Endodermal cell (in vitro differentiated cells): ENCODE data around the gene CCND2. TPM values are rescaled to one million over a fixed set of nuclear protein-coding genes. Genes with fewer than 3 reads are reported as not detected.

Experiments
- DNase-seq: peaks from one replicate; pipeline ENCODE4 v3.0.0-alpha.2; 2017
- H3K27ac ChIP-seq: 2 replicates; pipeline ENCODE4 v1.5.1; 2013; ENCODE audit warnings: mild to moderate bottlenecking, low read depth, low read length, moderate library complexity
- H3K27me3 ChIP-seq: 2 replicates; pipeline ENCODE4 v1.6.1; 2013; ENCODE audit warnings: mild to moderate bottlenecking, low read length, moderate library complexity; ENCODE audit not compliant: insufficient read depth, control insufficient read depth, poor library complexity, severe bottlenecking
- H3K36me3 ChIP-seq: 2 replicates; pipeline ENCODE4 v1.7.0; 2013; ENCODE audit warnings: mild to moderate bottlenecking, low read length, moderate library complexity; ENCODE audit not compliant: control insufficient read depth, insufficient read depth
- H3K4me1 ChIP-seq: one replicate; pipeline ENCODE4 v1.7.0; 2013; ENCODE audit warnings: low read length; ENCODE audit not compliant: control insufficient read depth, insufficient read depth
- H3K4me3 ChIP-seq: 2 replicates; pipeline ENCODE4 v1.5.1; 2013; ENCODE audit warnings: mild to moderate bottlenecking, low read length, moderate library complexity
- H3K9ac ChIP-seq: 2 replicates; pipeline ENCODE4 v1.6.1; 2013; ENCODE audit warnings: mild to moderate bottlenecking, low read length, moderate library complexity; ENCODE audit not compliant: poor library complexity, severe bottlenecking; ENCODE audit errors: extremely low read depth
- H3K9me3 ChIP-seq: 2 replicates; pipeline ENCODE4 v1.6.1; 2013; ENCODE audit warnings: mild to moderate bottlenecking, low read length, moderate library complexity; ENCODE audit not compliant: control insufficient read depth
- H3K27ac Mint-ChIP-seq: 2 replicates; pipeline ENCODE4 v1.8.0; 2020; ENCODE audit warnings: mixed read lengths
- H3K27me3 Mint-ChIP-seq: 2 replicates; pipeline ENCODE4 v1.8.0; 2021; ENCODE audit warnings: mild to moderate bottlenecking, mixed read lengths; ENCODE audit not compliant: insufficient read depth
- H3K36me3 Mint-ChIP-seq: 2 replicates; pipeline ENCODE4 v1.8.0; 2020; ENCODE audit warnings: low read depth, mixed read lengths
- H3K4me1 Mint-ChIP-seq: 2 replicates; pipeline ENCODE4 v1.8.0; 2020; ENCODE audit warnings: mixed read lengths
- H3K4me3 Mint-ChIP-seq: 2 replicates; pipeline ENCODE4 v1.8.0; 2020; ENCODE audit warnings: mild to moderate bottlenecking, moderate library complexity, mixed read lengths
- H3K9me3 Mint-ChIP-seq: 2 replicates; pipeline ENCODE4 v1.8.0; 2020; ENCODE audit warnings: mild to moderate bottlenecking, mixed read lengths
- WGBS, 2 experiments: methylation state at CpG; one replicate each; pipeline versions ENCODE4 v1.1.5 to v1.1.7; 2013; ENCODE audit warnings: missing lambda C conversion rate in 2 of 2, mixed read lengths in 1 of 2; ENCODE audit not compliant: insufficient coverage in 1 of 2, insufficient read length in 1 of 2; 5-methylcytosine and 5-hydroxymethylcytosine counted together
- total RNA-seq, 2 donors: library from RNA; stranded (reverse); fragmentation: NEBNext Ultra II Directional in 1 of 2; extraction: Animal tissue kit (Norgen Biotek cat#: 25700) in 1 of 2; gene quantifications; 2 replicates in 1 of 2; 3 replicates in 1 of 2; pipeline ENCODE4 v1.2.1, GENCODE V29; 2021
- TF ChIP-seq, protein P1 (sequence below): fragments of 200-600 bp; sonication (generic); conservative IDR thresholded peaks from 2 replicates; pipeline ENCODE4 v1.5.0; 2021; ENCODE audit warnings: antibody characterized with exemption, mild to moderate bottlenecking

CCND2 gene
- total RNA-seq, 2 donors from 2014 or later: 286 to 362 TPM

DNA sequence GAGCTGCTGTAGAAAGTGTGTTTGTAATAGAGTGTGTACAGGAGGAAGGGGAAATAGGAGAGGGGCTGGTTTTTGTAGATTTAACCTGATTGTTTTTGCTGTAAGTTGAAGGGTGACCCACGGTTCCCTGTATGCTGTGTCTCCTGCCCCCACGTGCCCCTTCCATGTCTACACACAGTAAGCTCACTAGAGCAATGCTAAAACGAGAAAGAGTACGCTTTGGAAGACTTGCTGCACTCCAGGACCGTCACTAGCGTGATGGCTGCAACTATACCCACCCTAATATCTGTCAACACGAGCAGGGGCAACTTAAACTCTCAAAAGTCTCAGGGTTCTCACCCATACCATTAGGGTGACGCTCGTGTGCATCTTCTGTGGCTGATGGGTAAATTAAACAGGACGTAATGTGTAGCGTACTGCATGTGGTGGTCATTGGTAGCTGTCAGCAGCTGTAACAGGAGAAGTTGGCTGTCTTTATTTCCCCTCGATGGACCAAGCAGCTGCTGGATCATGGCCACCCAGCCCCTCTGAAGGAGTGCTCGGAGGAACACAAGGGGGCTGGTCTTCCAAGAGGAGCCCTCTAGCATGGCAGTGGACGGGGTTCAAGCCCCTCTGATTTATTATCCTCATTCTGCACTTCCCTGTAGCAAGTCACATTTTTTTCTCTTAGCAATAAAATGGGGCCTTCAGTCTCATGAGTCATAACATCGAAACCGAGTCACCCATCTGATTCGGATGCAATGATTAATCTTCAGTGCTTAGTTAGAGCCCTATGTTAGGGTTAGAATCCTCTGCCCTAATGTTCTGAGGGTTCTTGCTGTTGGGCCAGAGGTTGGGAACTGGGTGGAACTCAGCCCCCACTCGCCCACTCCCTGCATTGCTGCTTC, 14.0 kb downstream of the CCND2 start:
- Mint-ChIP-seq H3K27ac (no peak overlapping the region), H3K4me3 (no peak overlapping the region)
- 92 to 94% methylated on average over 9 to 18 of the region's 18 CpGs for WGBS, 2 experiments

DNA sequence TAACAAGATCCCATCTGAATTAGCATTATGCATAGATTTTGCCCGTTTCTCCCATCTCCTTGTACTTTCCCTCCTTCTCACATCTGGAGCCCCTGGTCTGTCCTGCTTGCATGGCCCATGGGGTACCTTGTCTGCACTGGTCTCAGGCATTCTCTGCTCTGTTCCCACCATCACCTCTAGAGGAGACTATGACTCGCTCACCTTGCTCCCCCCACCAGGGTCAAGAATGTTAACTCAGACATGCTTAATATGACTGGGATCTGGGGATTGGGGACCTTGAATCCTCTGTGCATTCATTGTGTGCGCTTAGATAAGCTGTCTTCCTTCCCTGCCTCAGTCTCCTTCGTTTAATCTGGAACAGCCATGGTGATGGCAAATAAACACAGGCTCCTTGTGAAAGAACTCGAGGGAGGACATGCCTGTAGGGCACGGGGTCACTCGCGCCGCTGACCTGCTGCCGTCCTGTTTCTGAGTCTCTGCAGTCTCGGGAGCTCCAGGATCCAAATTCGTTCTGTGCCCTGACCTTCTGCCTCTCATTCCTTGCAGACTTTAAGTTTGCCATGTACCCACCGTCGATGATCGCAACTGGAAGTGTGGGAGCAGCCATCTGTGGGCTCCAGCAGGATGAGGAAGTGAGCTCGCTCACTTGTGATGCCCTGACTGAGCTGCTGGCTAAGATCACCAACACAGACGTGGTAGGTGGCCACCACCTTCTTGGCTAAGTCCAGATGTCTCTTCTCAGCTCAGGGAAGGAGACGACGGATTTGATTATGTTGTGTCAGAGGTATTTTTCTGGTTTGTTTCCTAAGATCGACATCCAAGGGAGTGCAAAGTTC, 15.0 kb downstream of the CCND2 start:
- TF ChIP-seq, protein P1, sequence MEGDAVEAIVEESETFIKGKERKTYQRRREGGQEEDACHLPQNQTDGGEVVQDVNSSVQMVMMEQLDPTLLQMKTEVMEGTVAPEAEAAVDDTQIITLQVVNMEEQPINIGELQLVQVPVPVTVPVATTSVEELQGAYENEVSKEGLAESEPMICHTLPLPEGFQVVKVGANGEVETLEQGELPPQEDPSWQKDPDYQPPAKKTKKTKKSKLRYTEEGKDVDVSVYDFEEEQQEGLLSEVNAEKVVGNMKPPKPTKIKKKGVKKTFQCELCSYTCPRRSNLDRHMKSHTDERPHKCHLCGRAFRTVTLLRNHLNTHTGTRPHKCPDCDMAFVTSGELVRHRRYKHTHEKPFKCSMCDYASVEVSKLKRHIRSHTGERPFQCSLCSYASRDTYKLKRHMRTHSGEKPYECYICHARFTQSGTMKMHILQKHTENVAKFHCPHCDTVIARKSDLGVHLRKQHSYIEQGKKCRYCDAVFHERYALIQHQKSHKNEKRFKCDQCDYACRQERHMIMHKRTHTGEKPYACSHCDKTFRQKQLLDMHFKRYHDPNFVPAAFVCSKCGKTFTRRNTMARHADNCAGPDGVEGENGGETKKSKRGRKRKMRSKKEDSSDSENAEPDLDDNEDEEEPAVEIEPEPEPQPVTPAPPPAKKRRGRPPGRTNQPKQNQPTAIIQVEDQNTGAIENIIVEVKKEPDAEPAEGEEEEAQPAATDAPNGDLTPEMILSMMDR: no peak
- Histone ChIP-seq H3K9ac (no peak overlapping the region), H3K36me3 (peaks cover 59% of the 10 kb centered on the region), H3K9me3 (no peaks in the 10 kb centered on the region), H3K27me3 (no peaks in the 10 kb centered on the region), H3K4me1 (no peaks in the 10 kb centered on the region), H3K4me3 (no peak overlapping the region), H3K27ac (peak overlapping the region; percentile 83)
- Mint-ChIP-seq H3K4me1 (peaks cover 11% of the 10 kb centered on the region), H3K9me3 (no peaks in the 10 kb centered on the region), H3K36me3 (peaks cover 94% of the 10 kb centered on the region), H3K27me3 (no peaks in the 10 kb centered on the region), H3K4me3 (no peak overlapping the region), H3K27ac (no peak overlapping the region)
- WGBS, 2 experiments: 91% methylated on average over 17 to 20 of the region's 20 CpGs
- peak; percentile 48 for DNase-seq

More for the DNA sequence above, 14.0 kb downstream of the CCND2 start:
- no peaks in the 10 kb centered on the region for H3K27me3 Mint-ChIP-seq
- no peaks in the 10 kb centered on the region for H3K9me3 Mint-ChIP-seq
- peaks cover 7% of the 10 kb centered on the region for H3K4me1 Mint-ChIP-seq
- no peak overlapping the region for H3K9ac ChIP-seq
- no peaks in the 10 kb centered on the region for H3K4me1 ChIP-seq
- peaks cover 94% of the 10 kb centered on the region for H3K36me3 Mint-ChIP-seq
- H3K27ac ChIP-seq: no peak overlapping the region
- no peaks in the 10 kb centered on the region for H3K27me3 ChIP-seq
- DNase-seq: peak; percentile 35
- no peak overlapping the region for H3K4me3 ChIP-seq
- no peaks in the 10 kb centered on the region for H3K9me3 ChIP-seq
- H3K36me3 ChIP-seq: peaks cover 66% of the 10 kb centered on the region
- TF ChIP-seq, protein P1: no peak

DNA sequence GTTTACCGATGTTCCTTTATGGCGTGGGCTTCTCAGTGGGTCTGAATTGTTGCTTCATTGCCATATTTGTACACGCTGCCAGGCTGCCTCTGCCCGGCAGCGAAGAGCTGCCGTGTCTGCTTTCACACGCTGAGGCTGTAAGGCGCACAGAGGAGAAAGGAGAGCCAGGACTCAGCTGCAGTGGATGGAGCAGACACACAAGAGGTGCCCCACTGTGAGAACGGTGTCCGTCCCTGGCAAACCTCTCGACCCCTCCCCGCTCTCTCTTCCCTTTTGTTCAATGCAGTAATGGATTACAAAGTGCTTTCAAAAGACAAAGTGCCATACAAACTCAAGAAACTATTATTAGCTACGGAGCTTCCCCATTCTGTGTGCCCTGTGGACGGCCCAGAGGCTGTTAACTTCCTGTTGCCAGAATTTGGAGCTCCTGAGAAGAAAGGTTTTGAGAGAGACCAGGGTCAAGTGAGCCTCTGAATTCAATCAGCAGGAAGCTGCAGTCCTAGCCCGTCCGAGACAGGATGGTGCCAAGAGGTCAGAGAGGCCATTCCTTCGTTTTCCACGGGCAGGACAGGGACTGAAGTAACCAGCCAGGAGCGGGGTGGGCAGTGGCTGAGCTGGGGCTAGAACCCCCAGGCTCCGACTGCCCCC, 15.8 kb downstream of the CCND2 start:
- DNase-seq: peak; percentile 47
- H3K4me3 Mint-ChIP-seq: no peak overlapping the region

More for the DNA sequence above, 15.8 kb downstream of the CCND2 start:
- Histone ChIP-seq H3K4me1 (no peaks in the 10 kb centered on the region), H3K9ac (no peak overlapping the region), H3K27me3 (no peaks in the 10 kb centered on the region), H3K27ac (peak overlapping the region; percentile 83), H3K9me3 (no peaks in the 10 kb centered on the region), H3K4me3 (no peak overlapping the region), H3K36me3 (peaks cover 61% of the 10 kb centered on the region)
- Mint-ChIP-seq H3K4me1 (peaks cover 14% of the 10 kb centered on the region), H3K27me3 (no peaks in the 10 kb centered on the region), H3K9me3 (no peaks in the 10 kb centered on the region), H3K27ac (peak overlapping the region; percentile 25), H3K36me3 (peaks cover 93% of the 10 kb centered on the region)
- TF ChIP-seq, protein P1: no peak
- 66 to 86% methylated on average over 13 to 20 of the region's 20 CpGs for WGBS, 2 experiments
